RCC 7860 (cell line): Measurements from ENCODE around the gene GRIP2.

Experiments used
- DNase-seq: peaks from one replicate; pipeline ENCODE4 v3.0.0-alpha.2; 2015; ENCODE audit warnings: low spot score
- FAIRE-seq: peaks from 2 replicates; lab custom pipeline; 2012; peaks lifted over from hg19 to GRCh38; lab: Jason Lieb, UNC

The GRIP2 gene

GRCh38 chr3:14488286-14489041, 51.7 kb downstream of the GRIP2 start:
- DNase-seq (no peak), FAIRE-seq (no peak)

- no peak for DNase-seq
- no peak for FAIRE-seq
These were observed 52.3 kb downstream of the GRIP2 start for GRCh38 chr3:14487821-14488220.

- FAIRE-seq (no peak), DNase-seq (no peak)
These were observed 53.1 kb downstream of the GRIP2 start for GRCh38 chr3:14487086-14487485.

- FAIRE-seq (no peak), DNase-seq (no peak)
These were observed 53.7 kb downstream of the GRIP2 start for GRCh38 chr3:14486460-14486859.

GRCh38 chr3:14485981-14486380, 54.2 kb downstream of the GRIP2 start:
- FAIRE-seq (no peak), DNase-seq (no peak)

GRCh38 chr3:14484741-14485140, 55.4 kb downstream of the GRIP2 start:
- DNase-seq = no peak
- no peak for FAIRE-seq

GRCh38 chr3:14483286-14483685, 56.9 kb downstream of the GRIP2 start:
- DNase-seq (no peak), FAIRE-seq (no peak)

- no peak for FAIRE-seq
- DNase-seq = no peak
These were observed 57.8 kb downstream of the GRIP2 start for GRCh38 chr3:14482271-14482721.

- DNase-seq (no peak), FAIRE-seq (no peak)
These were observed 58.5 kb downstream of the GRIP2 start for GRCh38 chr3:14481646-14482036.

- no peak for FAIRE-seq
These were observed 59.0 kb downstream of the GRIP2 start for GRCh38 chr3:14481018-14481645.

GRCh38 chr3:14480207-14481017, 59.7 kb downstream of the GRIP2 start:
- FAIRE-seq (no peak), DNase-seq (peak; percentile 41)

More at GRCh38 chr3:14481018-14481645, 59.0 kb downstream of the GRIP2 start:
- no peak for DNase-seq

- FAIRE-seq = no peak
These were observed 60.6 kb downstream of the GRIP2 start for GRCh38 chr3:14479591-14479990.

GRCh38 chr3:14478956-14479550, 61.1 kb downstream of the GRIP2 start:
- FAIRE-seq = no peak

More at GRCh38 chr3:14479591-14479990, 60.6 kb downstream of the GRIP2 start:
- no peak for DNase-seq

GRCh38 chr3:14477311-14477935, 62.7 kb downstream of the GRIP2 start:
- no peak for DNase-seq
- no peak for FAIRE-seq

More at GRCh38 chr3:14478956-14479550, 61.1 kb downstream of the GRIP2 start:
- no peak for DNase-seq

GRCh38 chr3:14476583-14477265, 63.4 kb downstream of the GRIP2 start:
- FAIRE-seq = no peak
- no peak for DNase-seq

GRCh38 chr3:14475621-14476020, 64.5 kb downstream of the GRIP2 start:
- FAIRE-seq (no peak), DNase-seq (no peak)

- FAIRE-seq = no peak
- DNase-seq = no peak
These were observed 65.6 kb downstream of the GRIP2 start for GRCh38 chr3:14474363-14475081.

- DNase-seq (no peak), FAIRE-seq (no peak)
These were observed 66.7 kb downstream of the GRIP2 start for GRCh38 chr3:14473411-14473891.
